Pancreas (tissue), 10 donors: Measurements from ENCODE around the gene KIFC3. TPM values are rescaled to one million over a fixed set of nuclear protein-coding genes. Genes with fewer than 3 reads are reported as not detected.
A peak's percentile ranks its signal among the peaks of the same experiment; 100 is the strongest.
"Not testable (repeated sequence)": the region's sequence is repeated elsewhere in the genome, so short reads cannot be mapped to it uniquely, and the experiment has no call there.

ENCODE experiments used
- ATAC-seq, 4 donors: fragments of 200-7000 bp; cut with Tn5 transposase; one replicate each; pipeline versions ENCODE4 v1.8.0 to v1.9.1; 2020; ENCODE audit warnings: mild to moderate bottlenecking in 4 of 4, moderate library complexity in 4 of 4
- DNase-seq, 6 donors: peaks; one replicate each; pipeline ENCODE4 v3.0.0-alpha.2; 2020
- FAIRE-seq: peaks from 2 replicates; lab custom pipeline; 2012; peaks lifted over from hg19 to GRCh38; lab: Jason Lieb, UNC
- H3K27ac ChIP-seq, 4 donors: fragments of 200-600 bp; sonication (generic); 1 replicate in 3 of 4; 2 replicates in 1 of 4; pipeline versions ENCODE4 v1.5.0 to v1.8.0; 2020
- H3K27me3 ChIP-seq, 4 donors: fragments of 200-600 bp; one replicate each; pipeline ENCODE4 v1.8.0; 2021
- H3K36me3 ChIP-seq, 3 donors: fragments of 200-600 bp; sonication (generic) in 1 of 3; one replicate each; pipeline versions ENCODE4 v1.5.0 to v1.8.0; 2020 to 2021
- H3K4me1 ChIP-seq, 3 donors: fragments of 200-600 bp; one replicate each; pipeline ENCODE4 v1.8.0; 2021
- H3K4me3 ChIP-seq, 4 donors: fragments of 200-600 bp; sonication (generic) in 2 of 4; one replicate each; pipeline versions ENCODE4 v1.5.0 to v1.8.0; 2020 to 2021
- H3K9me3 ChIP-seq, 4 donors: fragments of 200-600 bp; one replicate each; pipeline ENCODE4 v1.8.0; 2021
- CTCF ChIP-seq, 4 donors: fragments of 200-600 bp; sonication (generic) in 3 of 4; IDR thresholded peaks; one replicate each; pipeline versions ENCODE4 v1.5.0 to v1.8.0; 2021; ENCODE audit warnings: antibody characterized with exemption in 4 of 4
- WGBS, 2 donors: extraction: QIAGEN DNeasy Blood & Tissue Kit; methylation state at CpG; one replicate each; pipeline ENCODE4 v1.1.7; 2013; 5-methylcytosine and 5-hydroxymethylcytosine counted together
- intact Hi-C, 3 donors: fragments of 100-400 bp; cut with DNase I; formaldehyde crosslinking; loops; one replicate each; pipeline versions ENCODE4 v1.11.1 to v1.14.2; 2022
- polyA plus RNA-seq, 2 donors: library from polyadenylated mRNA; stranded (reverse); fragments of 200-250 nt; gene quantifications; one replicate each; pipeline ENCODE4 v1.2.3, GENCODE V29; 2013
- total RNA-seq, 6 donors: library from RNA; stranded (reverse); fragmentation: NEBNext Ultra II Directional in 4 of 6; extraction: Animal tissue kit (Norgen Biotek cat#: 25700) in 4 of 6; gene quantifications; one replicate each; pipeline versions ENCODE4 v1.2.1 to v1.2.4, GENCODE V29; 2021 to 2023
- donor health status: healthy with polysubstance abuse.
- donor health status: DM: no; HTN: no; CAD: no; lungs with moderate emphysema.
- donor health status: DM: no; HTN: no; CAD: no.
- donor health status: control.
- donor health status: control.
- donor health status: Bipolar disorder and iron deficiency.
- donor health status: DM: yes; HTN: yes; CAD: no.
- donor health status: DM: no; HTN: no; CAD: no.
- donor health status: DM: no; HTN: no; CAD: no.
- donor health status: DM: yes; HTN: yes; CAD: no.

Gene KIFC3
- total and polyA plus RNA-seq, 8 donors, result 33.8 to 284 (median 61.1) TPM

GRCh38 chr16:57814896-57815295 lies 12.6 kb upstream of the KIFC3 start:
- TF ChIP-seq CTCF (IDR thresholded peaks at IDR 0.05), result no peak
- Histone ChIP-seq H3K27ac (peak overlapping the region in 1 of 4 donors; percentile 88), H3K27me3 (no peaks in the 10 kb centered on the region), H3K9me3 (no peaks in the 10 kb centered on the region), H3K4me1 (peaks cover 9 to 59% (median 34%) of the 10 kb centered on the region in 3 donors), H3K36me3 (no peaks in the 10 kb centered on the region), H3K4me3 (no peak overlapping the region)
- ATAC-seq (no peak), DNase-seq (no peak), FAIRE-seq (no peak)
- intact Hi-C loops, result no loop called here
- 85 to 92% methylated on average over 3 of the region's 3 CpGs for WGBS, 2 donors

- Histone ChIP-seq H3K4me3 (no peak overlapping the region), H3K27me3 (no peaks in the 10 kb centered on the region), H3K27ac (no peak overlapping the region), H3K36me3 (no peaks in the 10 kb centered on the region), H3K4me1 (peaks cover 15 to 66% (median 43%) of the 10 kb centered on the region in 3 donors), H3K9me3 (no peaks in the 10 kb centered on the region)
- TF ChIP-seq CTCF (IDR thresholded peaks at IDR 0.05), result no peak
- 81 to 88% methylated on average over 8 of the region's 8 CpGs for WGBS, 2 donors
- ATAC-seq, result no peak
- DNase-seq, result peak in 1 of 6 donors; percentile 46
- intact Hi-C loops, result no loop called here
- no peak for FAIRE-seq
These were observed 11.2 kb upstream of the KIFC3 start for GRCh38 chr16:57813466-57813865.

GRCh38 chr16:57811340-57811739 lies 9.0 kb upstream of the KIFC3 start:
- H3K4me3 ChIP-seq, H3K27me3 ChIP-seq, intact Hi-C loops, ATAC-seq, FAIRE-seq, H3K9me3 ChIP-seq, H3K36me3 ChIP-seq: not testable (repeated sequence)
- peak in 1 of 6 donors; percentile 11 for DNase-seq
- peak overlapping the region in 2 of 4 donors; percentile 84 to 91 for H3K27ac ChIP-seq
- H3K4me1 ChIP-seq, result peaks cover 18 to 60% (median 41%) of the 10 kb centered on the region in 3 donors
- 84 to 90% methylated on average over 8 of the region's 8 CpGs for WGBS, 2 donors

- no peak for FAIRE-seq
- intact Hi-C loops, result no loop called here
- Histone ChIP-seq H3K4me3 (no peak overlapping the region), H3K27me3 (no peaks in the 10 kb centered on the region), H3K4me1 (peaks cover 18 to 52% (median 31%) of the 10 kb centered on the region in 3 donors), H3K27ac (peak overlapping the region; percentile 57 to 91 (median 74)), H3K9me3 (no peaks in the 10 kb centered on the region), H3K36me3 (no peaks in the 10 kb centered on the region)
- TF ChIP-seq CTCF (IDR thresholded peaks at IDR 0.05), result no peak
- peak; percentile 85 to 90 (median 86) for DNase-seq
- WGBS, 2 donors, result 16 to 19% methylated on average over 14 of the region's 14 CpGs
- peak; percentile 73 to 89 (median 82) for ATAC-seq
These were observed 8.1 kb upstream of the KIFC3 start for GRCh38 chr16:57810197-57811031.

GRCh38 chr16:57809276-57810196 lies 7.2 kb upstream of the KIFC3 start:
- no peak for TF ChIP-seq CTCF (IDR thresholded peaks at IDR 0.05)

More at GRCh38 chr16:57809276-57810196, 7.2 kb upstream of the KIFC3 start:
- peak in 2 of 4 donors; percentile 0 to 1 for ATAC-seq
- Histone ChIP-seq H3K36me3 (no peaks in the 10 kb centered on the region), H3K27ac (peak overlapping the region; percentile 57 to 91 (median 74)), H3K27me3 (no peaks in the 10 kb centered on the region), H3K4me3 (no peak overlapping the region), H3K4me1 (peaks cover 18 to 47% (median 30%) of the 10 kb centered on the region in 3 donors), H3K9me3 (no peaks in the 10 kb centered on the region)
- no peak for FAIRE-seq
- WGBS, 2 donors, result 82 to 83% methylated on average over 15 of the region's 15 CpGs
- DNase-seq, result peak in 1 of 6 donors; percentile 26
- intact Hi-C loops, result no loop called here
